Astrocyte (in vitro differentiated cells and primary cell): Measurements from ENCODE around the gene NRIP3. TPM values are rescaled to one million over a fixed set of nuclear protein-coding genes. Genes with fewer than 3 reads are reported as not detected.

Experiments
- DNase-seq: peaks from one replicate; pipeline ENCODE4 v3.0.0-alpha.2; 2010; ENCODE audit warnings: low read depth
- FAIRE-seq: peaks from 2 replicates; lab custom pipeline; 2011; peaks lifted over from hg19 to GRCh38; lab: Jason Lieb, UNC
- H2AFZ ChIP-seq: 2 replicates; pipeline ENCODE4 v1.6.0; 2012; ENCODE audit warnings: low read depth, low read length, inconsistent platforms
- H3K27ac ChIP-seq: 2 replicates; pipeline ENCODE4 v1.5.1; 2011; ENCODE audit warnings: low read depth, low read length, inconsistent platforms
- H3K27me3 ChIP-seq: 2 replicates; pipeline ENCODE4 v1.6.0; 2011; ENCODE audit warnings: low read length, inconsistent platforms; ENCODE audit not compliant: insufficient read depth
- H3K36me3 ChIP-seq: 2 replicates; pipeline ENCODE4 v1.5.1; 2011; ENCODE audit warnings: low read length, inconsistent platforms; ENCODE audit not compliant: insufficient read depth
- H3K4me1 ChIP-seq: 2 replicates; pipeline ENCODE4 v1.5.1; 2011; ENCODE audit warnings: low read length, inconsistent platforms; ENCODE audit not compliant: insufficient read depth
- H3K4me2 ChIP-seq: 2 replicates; pipeline ENCODE4 v1.6.0; 2012; ENCODE audit warnings: low read length, inconsistent platforms
- H3K4me3 ChIP-seq: 2 replicates; pipeline ENCODE4 v1.5.1; 2011; ENCODE audit warnings: low read depth, mild to moderate bottlenecking, low read length, inconsistent platforms; ENCODE audit not compliant: insufficient read depth
- H3K79me2 ChIP-seq: 2 replicates; pipeline ENCODE4 v1.6.0; 2012; ENCODE audit warnings: mild to moderate bottlenecking, low read length, inconsistent platforms; ENCODE audit not compliant: insufficient read depth
- H3K9ac ChIP-seq: 2 replicates; pipeline ENCODE4 v1.6.0; 2012; ENCODE audit warnings: mild to moderate bottlenecking, low read length, inconsistent platforms
- H3K9me3 ChIP-seq: 2 replicates; pipeline ENCODE4 v1.5.1; 2012; ENCODE audit warnings: low read depth, mild to moderate bottlenecking, low read length, inconsistent platforms; ENCODE audit not compliant: insufficient read depth
- H4K20me1 ChIP-seq: 2 replicates; pipeline ENCODE4 v1.6.0; 2012; ENCODE audit warnings: low read length, inconsistent platforms; ENCODE audit not compliant: insufficient read depth
- H3K27ac Mint-ChIP-seq: one replicate; pipeline ENCODE4 v1.8.0; 2021; ENCODE audit warnings: mild to moderate bottlenecking, mixed read lengths; ENCODE audit not compliant: unreplicated experiment
- H3K27me3 Mint-ChIP-seq: one replicate; pipeline ENCODE4 v1.8.0; 2021; ENCODE audit warnings: low read depth, mixed read lengths; ENCODE audit not compliant: unreplicated experiment
- H3K36me3 Mint-ChIP-seq: one replicate; pipeline ENCODE4 v1.8.0; 2021; ENCODE audit warnings: low read depth, mixed read lengths; ENCODE audit not compliant: unreplicated experiment
- H3K4me1 Mint-ChIP-seq: one replicate; pipeline ENCODE4 v1.8.0; 2021; ENCODE audit warnings: low read depth, mixed read lengths; ENCODE audit not compliant: unreplicated experiment
- H3K4me3 Mint-ChIP-seq: one replicate; pipeline ENCODE4 v1.8.0; 2021; ENCODE audit warnings: mild to moderate bottlenecking, moderate library complexity, mixed read lengths; ENCODE audit not compliant: unreplicated experiment
- H3K9me3 Mint-ChIP-seq: one replicate; pipeline ENCODE4 v1.8.0; 2021; ENCODE audit warnings: mild to moderate bottlenecking, mixed read lengths; ENCODE audit not compliant: unreplicated experiment
- EZH2 ChIP-seq: IDR thresholded peaks from 2 replicates; pipeline ENCODE4 v1.6.1; 2012; ENCODE audit warnings: mild to moderate bottlenecking, low read length, inconsistent platforms; ENCODE audit not compliant: insufficient read depth
- total RNA-seq: library from RNA; stranded (reverse); gene quantifications from 2 replicates; pipeline ENCODE4 v1.2.1, GENCODE V29; 2021
- TF ChIP-seq, protein P1 (sequence below): IDR thresholded peaks from 2 replicates; pipeline ENCODE4 v1.5.1; 2011; ENCODE audit warnings: low read depth, mild to moderate bottlenecking, inconsistent platforms, low read length, moderate library complexity; ENCODE audit not compliant: insufficient read depth

The NRIP3 gene
- total RNA-seq, 1 donor from 2014 or later = 11.6 TPM

DNA sequence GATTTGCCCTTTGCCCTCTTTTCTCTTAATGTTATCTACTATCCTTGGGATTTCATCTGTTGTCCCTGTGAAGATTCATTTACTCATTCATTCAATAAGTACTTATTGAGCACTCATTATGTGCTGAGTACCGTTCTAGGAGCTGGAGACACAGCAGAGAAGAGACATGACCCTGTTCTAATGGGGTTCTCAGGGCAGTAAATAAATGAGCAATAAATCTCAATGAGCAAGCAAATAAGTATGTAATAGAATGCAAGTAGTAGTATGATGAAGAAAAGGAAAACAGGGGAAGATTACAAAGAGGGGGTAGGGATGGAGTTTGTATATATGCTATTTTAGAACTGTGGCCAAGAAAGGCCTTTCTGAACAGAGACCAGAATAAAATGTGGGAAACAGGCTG lies 34.2 kb upstream of the NRIP3 start:
- H3K9me3 ChIP-seq = no peaks in the 10 kb centered on the region
- H3K4me2 ChIP-seq = no peak overlapping the region
- H2AFZ ChIP-seq = no peak overlapping the region
- H3K27ac ChIP-seq = no peak overlapping the region
- H3K4me3 ChIP-seq = no peak overlapping the region
- Mint-ChIP-seq H3K27ac (no peak overlapping the region), H3K27me3 (no peaks in the 10 kb centered on the region), H3K9me3 (peaks cover 4% of the 10 kb centered on the region), H3K36me3 (peaks cover 10% of the 10 kb centered on the region), H3K4me3 (no peak overlapping the region), H3K4me1 (no peaks in the 10 kb centered on the region)
- no peak for FAIRE-seq
- H3K27me3 ChIP-seq = no peaks in the 10 kb centered on the region
- no peaks in the 10 kb centered on the region for H3K36me3 ChIP-seq
- no peak for TF ChIP-seq EZH2
- TF ChIP-seq, protein P1, sequence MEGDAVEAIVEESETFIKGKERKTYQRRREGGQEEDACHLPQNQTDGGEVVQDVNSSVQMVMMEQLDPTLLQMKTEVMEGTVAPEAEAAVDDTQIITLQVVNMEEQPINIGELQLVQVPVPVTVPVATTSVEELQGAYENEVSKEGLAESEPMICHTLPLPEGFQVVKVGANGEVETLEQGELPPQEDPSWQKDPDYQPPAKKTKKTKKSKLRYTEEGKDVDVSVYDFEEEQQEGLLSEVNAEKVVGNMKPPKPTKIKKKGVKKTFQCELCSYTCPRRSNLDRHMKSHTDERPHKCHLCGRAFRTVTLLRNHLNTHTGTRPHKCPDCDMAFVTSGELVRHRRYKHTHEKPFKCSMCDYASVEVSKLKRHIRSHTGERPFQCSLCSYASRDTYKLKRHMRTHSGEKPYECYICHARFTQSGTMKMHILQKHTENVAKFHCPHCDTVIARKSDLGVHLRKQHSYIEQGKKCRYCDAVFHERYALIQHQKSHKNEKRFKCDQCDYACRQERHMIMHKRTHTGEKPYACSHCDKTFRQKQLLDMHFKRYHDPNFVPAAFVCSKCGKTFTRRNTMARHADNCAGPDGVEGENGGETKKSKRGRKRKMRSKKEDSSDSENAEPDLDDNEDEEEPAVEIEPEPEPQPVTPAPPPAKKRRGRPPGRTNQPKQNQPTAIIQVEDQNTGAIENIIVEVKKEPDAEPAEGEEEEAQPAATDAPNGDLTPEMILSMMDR = no peak
- H3K79me2 ChIP-seq = no peaks in the 10 kb centered on the region
- DNase-seq = no peak
- no peaks in the 10 kb centered on the region for H3K4me1 ChIP-seq
- no peaks in the 10 kb centered on the region for H4K20me1 ChIP-seq
- no peak overlapping the region for H3K9ac ChIP-seq

DNA sequence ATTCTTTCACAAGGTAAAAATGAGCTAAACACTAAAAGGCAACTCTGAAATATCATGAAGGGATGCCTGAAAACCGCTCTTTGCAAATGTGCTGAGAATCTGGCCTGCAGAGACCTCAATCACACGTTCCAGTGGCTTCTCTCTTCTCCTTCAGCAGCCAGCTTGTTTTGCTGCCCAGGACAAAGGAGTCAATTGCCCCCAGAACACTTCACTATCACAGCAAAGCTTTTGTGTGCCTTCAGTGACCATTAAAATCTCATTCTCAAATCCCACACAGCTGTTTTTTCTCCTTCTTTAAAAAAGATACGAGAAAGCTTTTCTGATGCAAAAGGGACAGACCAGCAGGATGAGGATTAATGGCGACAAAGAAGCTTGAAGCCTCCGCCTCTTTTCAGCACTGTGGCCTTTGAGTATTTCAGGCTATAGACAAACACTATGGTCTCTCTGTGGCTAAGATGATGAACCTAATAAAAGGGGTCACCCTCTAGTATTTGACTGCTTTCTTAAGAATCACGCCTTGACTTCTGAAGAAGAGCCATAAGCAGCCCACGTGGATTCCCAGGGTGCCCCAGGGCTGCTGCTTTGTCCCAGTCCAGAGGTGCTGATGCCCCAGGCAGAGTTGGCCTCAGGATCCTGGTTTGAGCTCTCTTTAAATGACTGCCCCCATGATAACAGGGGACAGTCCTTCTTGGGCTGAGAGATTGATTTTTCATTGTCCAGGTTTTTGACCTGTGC lies 33.4 kb upstream of the NRIP3 start:
- no peak for FAIRE-seq

More for the DNA sequence above, 33.4 kb upstream of the NRIP3 start:
- no peaks in the 10 kb centered on the region for H3K9me3 ChIP-seq
- Mint-ChIP-seq H3K4me1 (no peaks in the 10 kb centered on the region), H3K27ac (no peak overlapping the region), H3K27me3 (no peaks in the 10 kb centered on the region), H3K9me3 (peaks cover 4% of the 10 kb centered on the region), H3K4me3 (no peak overlapping the region), H3K36me3 (peaks cover 10% of the 10 kb centered on the region)
- H4K20me1 ChIP-seq = no peaks in the 10 kb centered on the region
- no peak overlapping the region for H3K4me3 ChIP-seq
- H3K9ac ChIP-seq = no peak overlapping the region
- no peaks in the 10 kb centered on the region for H3K27me3 ChIP-seq
- no peaks in the 10 kb centered on the region for H3K4me1 ChIP-seq
- H3K4me2 ChIP-seq = no peak overlapping the region
- H3K36me3 ChIP-seq = no peaks in the 10 kb centered on the region
- DNase-seq = no peak
- no peak for TF ChIP-seq EZH2
- TF ChIP-seq, protein P1 = no peak
- no peak overlapping the region for H2AFZ ChIP-seq
- H3K27ac ChIP-seq = no peak overlapping the region
- H3K79me2 ChIP-seq = no peaks in the 10 kb centered on the region
